Inferior parietal cortex (tissue), 1 donor: ENCODE measurements around the gene CHIT1.
A peak's percentile ranks its signal among the peaks of the same experiment; 100 is the strongest.

Experiments used
- DNase-seq: peaks from one replicate; pipeline ENCODE4 v3.0.0-alpha.2; 2016; ENCODE audit errors: extremely low spot score

CHIT1 gene

DNA sequence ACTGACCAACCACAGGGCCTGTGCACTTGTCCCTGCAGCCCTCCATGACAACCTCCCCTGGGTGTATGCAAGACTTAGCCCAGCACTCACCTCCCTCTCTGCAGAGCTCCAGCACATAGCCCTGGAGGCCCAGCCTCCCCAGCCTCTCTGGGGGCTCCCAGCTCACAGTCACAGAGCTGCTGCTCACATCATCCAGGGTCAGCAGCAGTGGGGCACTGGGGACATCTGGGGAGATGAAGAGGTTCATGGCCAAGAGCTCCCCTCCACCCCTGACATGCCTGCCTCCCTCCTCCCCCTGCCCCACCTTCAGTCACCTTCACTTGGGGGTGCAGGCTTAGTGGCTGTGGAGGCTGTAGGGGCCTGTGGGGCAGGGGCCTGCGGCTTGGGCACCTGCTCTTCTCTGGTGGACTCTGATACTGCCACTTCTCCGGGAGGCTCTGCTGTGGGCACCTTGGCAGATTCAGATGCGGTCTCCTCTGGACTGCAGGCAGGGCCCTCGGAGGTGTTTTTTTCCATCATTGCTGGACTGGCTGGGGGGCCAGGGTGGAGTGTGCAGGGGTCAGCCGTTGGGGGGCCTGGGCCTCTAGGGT, 54.1 kb downstream of the CHIT1 start, which contains the start of gene MYBPH:
Gene MYBPH, minus strand, starts transcription at position 590 of the 590 bp plus-strand sequence. Its CDS starts 71 bp downstream, at position 519.
- DNase-seq, result no peak

DNA sequence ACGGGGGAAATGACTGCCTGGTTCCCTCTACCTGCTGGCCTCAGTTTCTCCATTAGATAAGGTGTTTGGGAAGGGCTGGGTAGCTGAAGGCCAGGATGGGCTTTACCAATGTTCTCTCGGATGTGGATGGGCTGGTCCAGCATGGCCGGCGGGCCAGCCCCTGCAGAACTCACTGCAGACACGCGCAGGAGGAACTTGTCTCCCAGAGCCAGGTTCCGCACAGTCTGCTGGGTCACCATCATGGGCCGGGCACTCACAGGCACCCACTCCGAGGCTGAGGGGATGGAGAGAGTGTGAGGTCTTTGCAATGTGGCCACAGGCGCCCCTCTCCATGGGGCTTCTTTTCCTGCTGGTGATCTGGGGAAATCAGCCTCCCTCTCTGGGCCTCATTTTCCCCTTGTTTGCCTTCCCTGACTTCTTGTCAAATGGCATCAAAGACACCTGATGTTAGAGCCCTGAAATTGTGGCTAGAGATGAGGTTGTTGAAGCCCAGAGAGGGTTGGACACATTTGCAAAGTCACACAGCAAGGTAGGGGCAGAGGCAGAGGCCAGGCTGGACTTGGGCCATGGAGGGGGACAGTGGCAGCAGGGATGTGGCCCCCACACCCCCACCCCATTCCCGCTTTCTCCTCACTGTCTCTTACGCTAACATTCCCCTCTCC, 55.0 kb downstream of the CHIT1 start:
- DNase-seq, result no peak

DNA sequence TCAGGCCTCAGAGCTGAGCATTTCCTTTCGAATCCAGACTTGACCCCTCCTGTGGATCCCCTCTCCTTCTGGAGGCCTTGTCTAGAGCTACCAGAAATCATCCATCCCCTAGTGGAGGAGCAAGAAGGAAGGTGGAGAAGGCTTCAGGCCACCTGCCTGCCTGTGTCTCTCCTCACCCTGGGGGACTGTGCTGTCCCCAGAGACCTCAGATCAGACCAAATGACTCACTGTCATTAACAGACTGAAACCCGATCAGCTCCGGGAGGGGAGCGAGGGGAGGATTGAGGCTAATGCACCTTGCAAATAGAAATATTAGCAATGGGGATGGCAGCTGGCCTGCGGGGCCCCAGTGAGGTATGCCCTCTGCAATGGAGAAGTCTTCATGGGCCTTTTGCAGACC, 55.9 kb downstream of the CHIT1 start:
- no peak for DNase-seq

DNA sequence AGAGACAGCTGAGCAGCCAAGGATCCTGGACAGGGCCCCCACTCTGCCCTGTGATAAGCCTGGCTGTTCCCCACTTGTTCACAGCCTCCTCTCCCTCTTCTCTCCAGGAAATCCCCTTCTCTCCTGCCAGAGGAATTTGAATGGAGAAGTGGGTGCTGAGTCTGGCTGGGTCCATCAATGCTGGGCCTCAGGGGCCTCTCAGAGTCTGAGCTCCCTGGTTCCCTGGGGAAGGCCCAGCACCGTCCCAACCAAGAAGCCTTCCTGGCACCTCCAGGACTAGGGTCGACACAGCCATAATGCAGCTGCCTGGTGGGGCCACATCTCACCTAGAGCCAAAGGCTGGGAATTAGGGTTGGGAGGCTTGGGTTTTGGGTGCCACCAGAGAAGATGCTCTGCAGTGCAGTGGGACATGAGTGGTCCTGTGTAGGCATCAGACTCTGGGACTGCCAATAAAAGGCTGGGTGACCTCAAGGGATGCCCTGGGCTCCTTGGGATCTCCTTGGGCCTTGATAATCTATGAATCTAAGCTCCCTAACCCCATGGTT, 56.4 kb downstream of the CHIT1 start:
- no peak for DNase-seq

DNA sequence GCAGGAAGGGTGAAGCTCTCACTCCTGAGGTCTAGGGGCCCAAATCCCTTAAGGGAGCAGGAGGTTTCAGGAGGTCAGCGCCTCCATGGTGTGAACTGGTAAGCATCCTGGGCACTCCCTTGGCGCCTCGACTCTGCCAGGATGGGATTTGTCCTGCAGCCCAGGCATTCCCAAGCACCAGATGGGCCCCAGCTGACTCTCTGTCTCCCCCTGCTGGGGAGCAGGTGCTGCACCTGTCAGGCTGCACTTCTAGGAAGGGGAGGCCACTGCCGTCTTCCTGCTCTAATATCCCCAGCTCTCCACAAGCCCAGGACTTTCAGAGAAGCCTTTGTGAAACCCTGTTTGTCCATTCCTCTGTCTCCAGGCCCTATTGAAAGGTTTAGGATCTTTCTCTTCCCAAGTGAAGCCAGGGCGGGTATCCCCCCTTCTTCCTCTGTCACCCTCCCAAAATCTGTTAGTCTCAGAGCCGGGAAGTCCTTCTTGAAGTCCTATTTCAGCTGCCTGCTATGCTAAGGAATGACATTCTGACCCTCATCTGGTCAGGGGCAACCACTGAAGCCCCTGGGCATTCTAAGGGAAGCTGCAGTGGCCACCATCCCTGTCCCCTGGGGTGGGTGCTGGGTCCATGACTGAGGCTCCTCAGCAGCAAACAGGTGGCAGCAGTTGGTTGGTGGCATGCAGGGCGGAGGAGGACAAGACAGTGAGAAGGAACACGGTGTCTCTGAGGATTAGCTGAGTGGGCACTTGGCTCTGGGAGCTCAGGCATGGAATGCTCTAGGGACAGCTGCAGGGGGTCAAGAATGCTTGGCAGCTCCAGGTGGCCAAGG, 57.1 kb downstream of the CHIT1 start:
- DNase-seq, result peak; percentile 70

DNA sequence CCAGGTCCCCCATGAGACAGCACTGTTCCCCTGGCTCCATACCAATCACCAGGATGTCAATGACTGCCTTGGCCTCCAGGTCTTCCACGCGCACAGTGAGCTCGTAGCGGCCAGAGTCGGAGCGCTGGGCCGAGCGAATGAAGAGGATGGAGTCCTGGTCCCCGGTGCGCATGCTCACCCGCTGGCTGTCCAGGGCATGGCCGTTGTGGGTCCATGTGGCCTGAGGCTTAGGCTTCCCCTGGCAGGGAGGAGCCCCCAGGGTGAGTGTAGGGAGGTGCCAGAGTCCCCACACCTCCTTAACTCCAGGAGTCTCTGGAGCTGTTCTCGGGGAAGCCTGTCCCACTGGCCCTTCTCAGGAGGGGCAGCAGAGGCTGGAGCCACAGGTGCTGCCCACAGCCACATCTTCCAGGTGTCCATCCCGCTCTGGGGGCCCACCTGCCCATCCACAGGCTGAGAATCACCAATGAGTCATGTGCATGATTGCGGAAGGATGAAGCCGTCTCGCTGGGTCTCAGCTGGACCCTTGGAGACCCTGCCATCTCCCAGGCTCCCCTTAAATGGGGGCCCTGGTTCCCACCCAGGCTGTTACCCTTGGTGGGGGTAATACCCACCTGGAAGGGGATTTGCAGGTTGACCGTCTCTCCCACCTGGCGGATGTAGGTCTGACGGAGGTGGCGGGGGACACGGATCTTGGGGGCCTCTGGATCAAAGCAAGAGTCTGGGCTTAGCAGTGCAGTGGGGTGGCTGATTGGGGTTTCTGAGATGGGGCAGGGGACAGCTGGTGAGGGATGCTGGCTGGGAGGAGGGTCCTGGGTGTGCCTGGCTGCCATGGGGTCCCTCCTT, 57.9 kb downstream of the CHIT1 start:
- no peak for DNase-seq

DNA sequence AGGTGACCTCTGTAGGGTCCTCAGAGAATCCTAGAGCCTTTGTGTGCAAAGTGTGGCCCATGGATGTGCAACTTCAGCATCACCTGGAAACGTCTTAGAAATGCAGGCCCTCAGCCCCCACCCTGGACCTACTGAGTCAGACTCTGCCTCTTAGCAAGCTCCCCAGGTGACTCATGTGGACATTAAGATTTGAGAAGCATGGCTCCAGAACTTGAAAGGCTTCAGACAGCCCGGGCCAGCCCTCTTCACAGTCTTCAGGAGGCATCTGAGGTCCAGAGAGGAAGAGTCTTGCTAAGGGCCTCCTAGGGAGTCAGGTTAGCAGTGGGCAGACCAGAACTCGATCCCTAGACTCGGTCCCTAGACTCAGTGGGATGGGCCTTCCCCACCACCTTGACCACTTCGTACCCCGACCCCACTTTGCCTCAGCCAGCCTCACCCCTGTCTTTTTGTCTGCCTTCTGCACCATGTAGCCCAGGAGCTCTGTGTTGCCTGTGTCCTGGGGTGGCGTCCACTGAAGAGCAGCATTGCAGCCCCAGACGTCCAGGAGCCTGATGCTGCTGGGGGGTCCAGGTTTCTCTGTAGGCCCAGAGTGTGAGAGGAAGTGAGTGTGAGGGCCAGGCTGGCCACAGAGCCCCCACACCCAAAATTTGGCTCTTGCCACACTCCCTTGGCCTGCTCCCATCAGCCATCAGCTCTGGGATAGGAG, 58.7 kb downstream of the CHIT1 start:
- DNase-seq, result no peak

DNA sequence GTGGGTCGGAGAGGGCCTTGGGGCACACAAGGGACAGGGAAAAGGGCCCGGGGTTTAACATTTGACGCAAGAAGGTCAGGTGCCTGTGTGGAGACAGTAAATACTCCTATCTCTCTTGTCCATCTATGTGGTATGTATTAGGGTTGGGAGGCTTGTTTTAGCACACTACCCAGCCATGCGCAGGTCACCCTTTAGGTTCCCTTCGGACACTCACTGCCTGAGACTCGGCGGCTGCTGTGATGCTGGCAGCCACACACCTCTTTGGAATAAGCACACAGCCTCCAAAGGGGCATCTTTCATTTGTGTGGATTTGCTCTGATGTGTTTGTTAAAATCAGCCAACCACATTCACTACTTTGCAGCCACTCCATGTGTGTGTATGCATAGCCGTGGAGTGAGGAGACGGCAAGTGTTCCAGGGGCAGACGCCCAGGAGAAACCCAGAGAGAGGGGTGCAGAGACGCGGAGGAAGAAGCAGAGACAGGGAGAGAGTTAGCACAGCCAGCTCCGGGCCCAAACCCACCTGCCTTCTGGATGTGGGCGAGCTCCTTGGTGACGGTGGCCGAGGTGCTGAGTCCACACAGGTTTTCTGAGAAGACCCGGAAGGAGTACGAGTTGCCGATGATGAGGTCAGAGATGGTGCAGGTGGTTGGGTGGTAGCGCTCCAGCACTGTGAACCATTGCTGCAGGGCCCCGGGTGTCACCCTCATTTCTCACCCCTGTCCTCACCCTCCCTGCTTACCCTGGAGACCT, 59.5 kb downstream of the CHIT1 start:
- DNase-seq, result no peak

DNA sequence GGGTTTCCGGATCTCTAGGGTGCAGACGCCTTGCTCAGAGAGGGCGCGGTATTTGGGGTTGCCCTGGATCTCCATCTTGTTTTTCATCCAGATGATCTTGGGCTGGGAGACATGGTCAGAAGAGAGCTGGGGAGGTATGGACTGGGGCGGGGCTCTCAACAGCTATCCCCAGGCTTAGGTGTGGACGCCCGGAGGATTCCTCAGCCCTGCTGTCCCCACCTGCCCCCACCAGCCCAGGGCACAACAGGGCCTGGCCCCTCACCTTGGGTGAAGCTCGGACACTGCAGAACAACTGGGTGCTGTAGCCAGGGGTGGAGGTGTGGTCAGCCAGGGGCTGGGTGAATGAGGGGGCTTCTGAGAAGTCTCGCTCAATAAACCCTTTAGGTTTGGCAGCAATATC, 60.5 kb downstream of the CHIT1 start:
- no peak for DNase-seq

DNA sequence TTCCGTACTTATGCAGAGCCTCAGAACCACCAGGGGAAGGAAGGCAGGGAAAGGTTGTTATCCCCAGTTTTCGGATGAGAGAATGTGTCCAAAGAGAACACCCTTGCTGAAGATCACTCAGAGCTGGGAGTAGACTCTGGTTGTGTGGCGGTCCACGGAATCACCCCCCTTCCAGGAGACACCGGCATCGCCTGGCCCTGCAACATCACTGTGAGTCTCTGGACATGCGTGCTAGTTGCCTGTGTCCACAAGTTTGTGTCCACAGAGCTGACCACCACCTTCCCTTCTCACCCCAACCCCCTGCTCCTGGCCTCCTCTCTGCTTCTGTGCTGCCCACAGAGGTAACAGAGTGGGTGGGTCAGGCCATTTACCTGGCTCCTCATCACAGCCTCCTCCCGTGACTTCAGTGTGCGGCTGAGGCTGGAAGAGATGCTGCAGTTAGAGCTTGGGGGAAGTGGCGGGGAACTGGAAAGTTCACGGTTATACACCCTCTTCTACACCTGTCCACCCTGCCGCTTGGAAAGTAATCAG, 61.2 kb downstream of the CHIT1 start:
- no peak for DNase-seq

DNA sequence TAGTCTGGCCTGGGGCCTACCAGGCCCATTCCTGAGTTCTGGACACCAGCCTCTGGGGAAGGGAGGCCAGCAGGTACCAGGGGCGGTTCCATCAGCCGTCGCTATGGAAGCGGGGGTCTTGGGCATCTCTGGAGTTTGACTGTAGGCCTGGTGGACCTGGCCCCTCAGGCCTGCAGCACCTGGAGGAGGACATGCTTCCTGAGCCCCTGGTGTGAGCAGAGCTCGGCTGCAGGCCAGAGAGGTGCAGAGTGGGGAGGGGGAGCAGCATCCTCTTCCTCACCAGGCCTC, 61.6 kb downstream of the CHIT1 start:
- no peak for DNase-seq

DNA sequence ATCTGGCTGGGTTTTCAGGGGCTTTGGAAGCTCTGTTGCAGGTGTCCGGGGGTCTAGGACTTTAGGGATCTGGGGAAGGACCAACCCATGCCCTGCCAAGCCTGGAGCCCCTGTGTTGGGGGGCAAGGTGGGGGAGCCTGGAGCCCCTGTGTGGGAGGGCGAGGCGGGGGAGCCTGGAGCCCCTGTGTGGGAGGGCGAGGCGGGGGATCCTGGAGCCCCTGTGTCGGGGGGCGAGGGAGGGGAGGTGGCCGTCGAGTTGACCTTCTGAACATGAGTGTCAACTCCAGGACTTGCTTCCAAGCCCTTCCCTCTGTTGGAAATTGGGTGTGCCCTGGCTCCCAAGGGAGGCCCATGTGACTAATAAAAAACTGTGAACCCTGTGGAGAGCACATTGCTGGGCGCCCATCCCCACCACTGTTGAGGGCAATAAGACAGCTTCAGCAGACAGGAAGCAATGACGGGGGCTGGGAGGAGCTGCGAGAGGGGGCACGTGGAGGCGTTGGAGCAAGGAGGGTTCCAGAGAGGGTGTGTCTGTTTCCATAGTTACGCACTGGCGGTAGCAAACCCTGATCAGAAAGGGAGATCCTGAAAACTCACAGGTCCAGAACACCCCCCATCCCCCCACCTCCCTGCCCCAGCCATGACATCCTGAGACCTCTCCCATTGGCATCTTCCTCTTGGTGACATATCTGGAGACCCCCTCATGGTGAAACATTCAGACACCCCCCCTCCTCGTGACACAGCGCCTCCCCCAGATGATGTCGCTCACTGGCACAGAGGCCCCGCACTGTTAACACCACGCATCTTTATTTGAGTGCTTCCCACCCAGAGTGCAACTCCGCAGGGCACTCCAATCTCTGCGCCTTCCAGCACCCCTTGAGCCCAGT, 62.2 kb downstream of the CHIT1 start:
- DNase-seq, result no peak

DNA sequence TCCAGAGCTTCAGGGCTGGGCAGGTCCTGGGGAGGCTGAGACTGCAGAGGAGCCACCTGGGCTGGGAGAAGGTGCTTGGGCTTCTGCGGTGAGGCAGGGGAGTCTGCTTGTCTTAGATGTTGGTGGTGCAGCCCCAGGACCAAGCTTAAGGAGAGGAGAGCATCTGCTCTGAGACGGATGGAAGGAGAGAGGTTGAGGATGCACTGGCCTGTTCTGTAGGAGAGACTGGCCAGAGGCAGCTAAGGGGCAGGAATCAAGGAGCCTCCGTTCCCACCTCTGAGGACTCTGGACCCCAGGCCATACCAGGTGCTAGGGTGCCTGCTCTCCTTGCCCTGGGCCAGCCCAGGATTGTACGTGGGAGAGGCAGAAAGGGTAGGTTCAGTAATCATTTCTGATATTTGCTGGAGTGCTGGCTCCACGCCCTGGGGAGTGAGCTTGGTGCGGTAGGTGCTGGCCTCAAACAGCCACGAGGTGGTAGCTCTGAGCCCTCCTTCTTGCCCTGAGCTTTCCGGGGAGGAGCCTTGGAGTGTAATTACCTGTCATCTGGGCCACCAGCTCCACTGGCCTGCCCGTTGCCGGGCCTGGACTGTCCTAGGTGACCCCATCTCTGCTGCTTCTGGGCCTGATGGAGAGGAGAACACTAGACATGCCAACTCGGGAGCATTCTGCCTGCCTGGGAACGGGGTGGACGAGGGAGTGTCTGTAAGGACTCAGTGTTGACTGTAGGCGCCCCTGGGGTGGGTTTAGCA, 63.1 kb downstream of the CHIT1 start:
- no peak for DNase-seq
